SK-N-SH (cell line): ENCODE measurements around the gene GNAZ.

Source experiments
- ELF1 ChIP-seq: IDR thresholded peaks from 2 replicates; pipeline ENCODE4 v1.4.0; 2012
- MXI1 ChIP-seq: IDR thresholded peaks from 2 replicates; pipeline ENCODE4 v1.6.1; 2012; ENCODE audit warnings: mild to moderate bottlenecking, low read depth, low read length, improper control_type of control experiment
- TF ChIP-seq, protein P1 (sequence below): fragments of 200-600 bp; sonication (generic); IDR thresholded peaks from 2 replicates; pipeline ENCODE4 v1.6.1; 2017; ENCODE audit warnings: antibody characterized with exemption, mild to moderate bottlenecking, moderate library complexity
- TF ChIP-seq, protein P2 (sequence below): IDR thresholded peaks from 2 replicates; pipeline ENCODE4 v1.4.0; 2012; ENCODE audit warnings: low read depth

DNA sequence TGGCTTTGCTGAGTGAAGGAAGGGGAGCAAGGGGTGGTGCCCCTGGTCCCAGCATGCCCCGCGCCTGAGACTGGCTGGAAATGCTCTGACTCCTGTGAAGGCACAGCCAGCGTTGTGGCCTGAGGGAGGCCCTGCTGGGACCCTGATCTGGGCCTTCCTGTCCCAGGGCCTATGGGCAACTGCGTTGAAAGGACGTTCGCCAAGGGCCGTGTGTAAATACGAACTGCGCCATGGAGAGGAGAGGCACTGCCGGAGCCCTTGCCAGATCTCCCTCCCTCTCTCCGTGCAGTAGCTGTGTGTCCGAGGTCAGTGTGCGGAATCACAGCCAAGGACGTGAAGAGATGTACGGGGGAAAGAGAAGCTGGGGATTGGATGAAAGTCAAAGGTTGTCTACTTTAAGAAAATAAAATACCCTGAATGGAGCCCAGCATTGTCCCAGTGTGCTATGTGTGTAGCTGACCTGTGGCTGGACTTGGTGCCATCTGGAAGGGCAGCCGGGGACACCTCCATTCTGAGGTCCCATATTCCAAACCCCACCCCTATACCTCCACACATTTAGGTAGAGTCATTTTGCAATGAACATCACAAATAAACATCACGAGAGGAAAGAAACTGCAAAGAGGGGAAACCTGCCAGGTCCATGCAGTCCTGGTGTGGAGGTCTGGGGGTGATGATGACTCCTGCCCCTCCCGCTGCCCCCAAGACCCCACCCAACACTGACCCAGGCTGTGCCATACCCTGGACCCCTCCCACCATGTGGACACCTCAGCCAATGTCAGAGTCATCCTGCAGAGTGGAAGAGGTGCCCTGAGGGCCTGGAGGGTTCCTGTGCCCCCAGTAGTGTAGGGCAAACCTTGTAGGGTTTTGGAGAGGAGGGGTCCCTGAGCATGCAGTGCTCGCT lies 54.5 kb downstream of the GNAZ start:
- TF ChIP-seq, protein P1, sequence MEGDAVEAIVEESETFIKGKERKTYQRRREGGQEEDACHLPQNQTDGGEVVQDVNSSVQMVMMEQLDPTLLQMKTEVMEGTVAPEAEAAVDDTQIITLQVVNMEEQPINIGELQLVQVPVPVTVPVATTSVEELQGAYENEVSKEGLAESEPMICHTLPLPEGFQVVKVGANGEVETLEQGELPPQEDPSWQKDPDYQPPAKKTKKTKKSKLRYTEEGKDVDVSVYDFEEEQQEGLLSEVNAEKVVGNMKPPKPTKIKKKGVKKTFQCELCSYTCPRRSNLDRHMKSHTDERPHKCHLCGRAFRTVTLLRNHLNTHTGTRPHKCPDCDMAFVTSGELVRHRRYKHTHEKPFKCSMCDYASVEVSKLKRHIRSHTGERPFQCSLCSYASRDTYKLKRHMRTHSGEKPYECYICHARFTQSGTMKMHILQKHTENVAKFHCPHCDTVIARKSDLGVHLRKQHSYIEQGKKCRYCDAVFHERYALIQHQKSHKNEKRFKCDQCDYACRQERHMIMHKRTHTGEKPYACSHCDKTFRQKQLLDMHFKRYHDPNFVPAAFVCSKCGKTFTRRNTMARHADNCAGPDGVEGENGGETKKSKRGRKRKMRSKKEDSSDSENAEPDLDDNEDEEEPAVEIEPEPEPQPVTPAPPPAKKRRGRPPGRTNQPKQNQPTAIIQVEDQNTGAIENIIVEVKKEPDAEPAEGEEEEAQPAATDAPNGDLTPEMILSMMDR: no peak
- TF ChIP-seq ELF1 (no peak), MXI1 (no peak)
- TF ChIP-seq, protein P2, sequence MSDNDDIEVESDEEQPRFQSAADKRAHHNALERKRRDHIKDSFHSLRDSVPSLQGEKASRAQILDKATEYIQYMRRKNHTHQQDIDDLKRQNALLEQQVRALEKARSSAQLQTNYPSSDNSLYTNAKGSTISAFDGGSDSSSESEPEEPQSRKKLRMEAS: no peak
